Fibroblast of the aortic adventitia (primary cell): Measurements from ENCODE around the gene MICAL3. TPM values are rescaled to one million over a fixed set of nuclear protein-coding genes. Genes with fewer than 3 reads are reported as not detected.

ENCODE experiments used
- DNase-seq: peaks from one replicate; pipeline ENCODE4 v3.0.0-alpha.2; 2010; ENCODE audit warnings: low read depth
- H3K4me3 ChIP-seq: 2 replicates; pipeline ENCODE4 v1.5.1; 2011; ENCODE audit warnings: low read depth, mild to moderate bottlenecking, control low read depth, low read length, moderate library complexity
- CTCF ChIP-seq: IDR thresholded peaks from 2 replicates; pipeline ENCODE4 v1.5.1; 2011; ENCODE audit warnings: mild to moderate bottlenecking, low read length, control low read depth, inconsistent platforms; ENCODE audit not compliant: insufficient read depth
- total RNA-seq: library from RNA; depleted of rRNA; stranded (reverse); fragments of >200 nt; gene quantifications from 2 replicates; pipeline ENCODE4 v1.2.3, GENCODE V29; 2012; ENCODE audit warnings: low replicate concordance

The MICAL3 gene
- total RNA-seq, 1 donor: 18.8 TPM

GRCh38 chr22:17807578-17808410, 216.6 kb downstream of the MICAL3 start:
- TF ChIP-seq CTCF: no peak
- H3K4me3 ChIP-seq: no peak overlapping the region
- DNase-seq: peak; percentile 7

GRCh38 chr22:17807086-17807485, 217.3 kb downstream of the MICAL3 start:
- no peak for DNase-seq
- TF ChIP-seq CTCF: no peak
- no peak overlapping the region for H3K4me3 ChIP-seq

GRCh38 chr22:17806437-17806836, 217.9 kb downstream of the MICAL3 start:
- no peak for TF ChIP-seq CTCF

GRCh38 chr22:17804331-17805080, 219.9 kb downstream of the MICAL3 start:
- no peak for DNase-seq
- no peak overlapping the region for H3K4me3 ChIP-seq
- no peak for TF ChIP-seq CTCF

More at GRCh38 chr22:17806437-17806836, 217.9 kb downstream of the MICAL3 start:
- H3K4me3 ChIP-seq: no peak overlapping the region
- no peak for DNase-seq

GRCh38 chr22:17803609-17804270, 220.6 kb downstream of the MICAL3 start:
- no peak for DNase-seq
- no peak overlapping the region for H3K4me3 ChIP-seq
- no peak for TF ChIP-seq CTCF

- no peak overlapping the region for H3K4me3 ChIP-seq
- DNase-seq: no peak
- TF ChIP-seq CTCF: no peak
Measured at GRCh38 chr22:17802822-17803221, 221.5 kb downstream of the MICAL3 start.
